Gastroesophageal sphincter (tissue), 3 donors: ENCODE measurements around the gene TRAPPC4.

Source experiments
- CTCF ChIP-seq, 4 experiments: fragments of 200-600 bp in 2 of 4; fragments of 450-650 bp in 2 of 4; sonication (generic) in 1 of 4; IDR thresholded peaks; one replicate each; pipeline ENCODE4 v1.5.1; 2017 to 2019; ENCODE audit warnings: antibody characterized with exemption in 4 of 4, mild to moderate bottlenecking in 2 of 4, moderate library complexity in 2 of 4
- POLR2AphosphoS5 ChIP-seq: sonication (generic); formaldehyde crosslinking; IDR thresholded peaks from one replicate; pipeline ENCODE4 v1.6.1; 2017; ENCODE audit warnings: antibody characterized with exemption

- TF ChIP-seq CTCF (IDR thresholded peaks at IDR 0.05) (no peak), POLR2AphosphoS5 (no peak)
These were observed 4.2 kb upstream of the TRAPPC4 start for GRCh38 chr11:119014209-119014924.
